Measurements from ENCODE around the gene HRH2. TPM values are rescaled to one million over a fixed set of nuclear protein-coding genes. Genes with fewer than 3 reads are reported as not detected.
A peak's percentile ranks its signal among the peaks of the same experiment; 100 is the strongest.

The HRH2 gene
- total and polyA plus RNA-seq, 9 of the 15 experiments (the other 6 are each of a cell fraction or from before 2014, with no cell fraction given) = 0.04 TPM; not detected in 8

GRCh38 chr5:175617447-175617846, 40.4 kb upstream of the HRH2 start:
- Histone ChIP-seq H3K4me2 (ENCODE audit: insufficient read depth, low read length) (no peak overlapping the region), H4K20me1 (replicated peaks; ENCODE audit: control insufficient read depth, insufficient read depth, low read length) (no peaks in the 10 kb centered on the region), H3K9me1 (ENCODE audit: control insufficient read depth, insufficient read depth, low read length) (peaks cover 2% of the 10 kb centered on the region), H3K36me3 (ENCODE audit: control insufficient read depth, insufficient read depth, low read length) (no peaks in the 10 kb centered on the region), H3K9ac (ENCODE audit: insufficient read depth in 1 of 2, low read depth in 2 of 2, low read length in 2 of 2) (no peak overlapping the region), H3K27ac (ENCODE audit: extremely low read depth, low read depth, low read length) (no peak overlapping the region), H3K27me3 (ENCODE audit: control insufficient read depth in 2 of 2, insufficient read depth in 2 of 2, low read length in 2 of 2) (peaks cover 0 to 13% of the 10 kb centered on the region in 2 experiments; a peak in 1 of 5 replicates), H2AFZ (ENCODE audit: low read depth, low read length) (no peak overlapping the region), H3K9me3 (replicated peaks; ENCODE audit: control insufficient read depth, insufficient read depth, low read depth, low read length) (no peaks in the 10 kb centered on the region), H3K4me1 (replicated peaks in 1 of 2; ENCODE audit: control insufficient read depth in 2 of 2, insufficient read depth in 2 of 2, low read length in 2 of 2) (no peaks in the 10 kb centered on the region), H3K79me2 (ENCODE audit: control insufficient read depth, insufficient read depth, low read length) (no peaks in the 10 kb centered on the region), H3K4me3 (no peak overlapping the region)
- ChIA-PET POLR2A (no interaction called here), CTCF (ENCODE audit: low intra/inter-chr PET ratio) (no interaction called here)
- TF ChIP-seq CTCF (IDR thresholded peaks at IDR 0.05 in 2 of 3, conservative IDR thresholded peaks at IDR 0.05 in 1 of 3; ENCODE audit: insufficient read depth in 2 of 3, low read depth in 1 of 3, low read length in 3 of 3) (peak in 2 of 3 experiments; percentile 16 to 30; a peak in 1 of 6 replicates), MAZ (CRISPR knock-in tag; conservative IDR thresholded peaks at IDR 0.05 in 1 of 2, IDR thresholded peaks at IDR 0.05 in 1 of 2) (no peak)
- 0% methylated on average over 6 of the region's 6 CpGs for WGBS (ENCODE audit: insufficient coverage, low coverage, missing lambda C conversion rate)
- intact Hi-C loops (cut with micrococcal nuclease) = no loop called here
- in situ Hi-C loops (cut with MboI) = no loop called here
- DNase-seq (ENCODE audit: extremely low read depth in 1 of 4, low spot score in 3 of 4) (peak in 1 of 4 experiments; percentile 15), FAIRE-seq (no peak), ATAC-seq (peak; percentile 76)
- BruUV-seq (replicated peaks) = no TSS peak

- Histone ChIP-seq H4K20me1 (replicated peaks; ENCODE audit: control insufficient read depth, insufficient read depth, low read length) (no peaks in the 10 kb centered on the region), H3K36me3 (ENCODE audit: control insufficient read depth, insufficient read depth, low read length) (no peaks in the 10 kb centered on the region), H3K4me2 (ENCODE audit: insufficient read depth, low read length) (no peak overlapping the region), H3K4me3 (no peak overlapping the region), H3K27me3 (ENCODE audit: control insufficient read depth in 2 of 2, insufficient read depth in 2 of 2, low read length in 2 of 2) (peaks cover 0 to 17% of the 10 kb centered on the region in 2 experiments; a peak in 1 of 5 replicates), H3K27ac (ENCODE audit: extremely low read depth, low read depth, low read length) (no peak overlapping the region), H3K9ac (ENCODE audit: insufficient read depth in 1 of 2, low read depth in 2 of 2, low read length in 2 of 2) (no peak overlapping the region), H3K79me2 (ENCODE audit: control insufficient read depth, insufficient read depth, low read length) (no peaks in the 10 kb centered on the region), H3K9me3 (replicated peaks; ENCODE audit: control insufficient read depth, insufficient read depth, low read depth, low read length) (no peaks in the 10 kb centered on the region), H3K4me1 (replicated peaks in 1 of 2; ENCODE audit: control insufficient read depth in 2 of 2, insufficient read depth in 2 of 2, low read length in 2 of 2) (no peaks in the 10 kb centered on the region), H3K9me1 (ENCODE audit: control insufficient read depth, insufficient read depth, low read length) (peaks cover 2% of the 10 kb centered on the region), H2AFZ (ENCODE audit: low read depth, low read length) (no peak overlapping the region)
- ChIA-PET POLR2A (no interaction called here), CTCF (ENCODE audit: low intra/inter-chr PET ratio) (no interaction called here)
- DNase-seq (ENCODE audit: extremely low read depth in 1 of 4, low spot score in 3 of 4) (no peak), FAIRE-seq (no peak), ATAC-seq (no peak)
- intact Hi-C loops (cut with micrococcal nuclease) (no loop called here), in situ Hi-C loops (cut with MboI) (no loop called here)
- TF ChIP-seq HDAC1 (IDR thresholded peaks at IDR 0.05) = 0 out of 4 replicates have a peak, but pooled peaks of 1 of the 2 experiments have one; percentile 20
- TF ChIP-seq KDM1A (IDR thresholded peaks at IDR 0.05) = 0 out of 4 replicates have a peak, but pooled peaks of 1 of the 2 experiments have one; percentile 18
- no peak for TF ChIP-seq U2AF2 (optimal IDR thresholded peaks at IDR 0.05; ENCODE audit: low read depth, low read length)
- WGBS (ENCODE audit: insufficient coverage, low coverage, missing lambda C conversion rate) = 0% methylated on average over 1 of the region's 1 CpG
- no TSS peak for BruUV-seq (replicated peaks)
Measured at GRCh38 chr5:175620527-175620926, 37.3 kb upstream of the HRH2 start.
